H1 (cell line): ENCODE measurements around the gene ANKRD12. TPM values are rescaled to one million over a fixed set of nuclear protein-coding genes. Genes with fewer than 3 reads are reported as not detected.

Experiments
- CHD7 ChIP-seq: fragments of 300-600 bp; sonication (generic); IDR thresholded peaks from 2 replicates; pipeline ENCODE4 v1.7.1; 2012; ENCODE audit warnings: low read length, moderate library complexity, mild to moderate bottlenecking, inconsistent platforms; ENCODE audit not compliant: insufficient replicate concordance
- polyA plus RNA-seq, 7 experiments: library from polyadenylated mRNA; depleted of rRNA in 3 of 7; stranded (reverse) in 5 of 7; unstranded in 2 of 7; fragments of >200 nt in 5 of 7; fragments of 200-250 nt in 2 of 7; gene quantifications; 1 replicate in 5 of 7; 2 replicates in 1 of 7; 4 replicates in 1 of 7; pipeline versions ENCODE4 v1.2.1 to v1.2.3, GENCODE V29; 2011 to 2013; ENCODE audit warnings: missing spikeins in 2 of 7, mixed read lengths in 2 of 7
- total RNA-seq: library from RNA; stranded (reverse); fragmentation: NEBNext Ultra II Directional; extraction: Animal tissue kit (Norgen Biotek cat#: 25700); gene quantifications from 2 replicates; pipeline ENCODE4 v1.2.1, GENCODE V29; 2021

ANKRD12 gene
- total and polyA plus RNA-seq, 2 of the 8 experiments (the other 6 are each of a cell fraction or from before 2014, with no cell fraction given), result 2.6 to 37.9 TPM

- TF ChIP-seq CHD7, result no peak
Observed at GRCh38 chr18:9156604-9157249, 20.1 kb downstream of the ANKRD12 start (continued).
